Lower leg skin (tissue), 3 donors: Measurements from ENCODE around the gene TMEM130.

ENCODE experiments used
- CTCF ChIP-seq, 3 donors: fragments of 450-650 bp; IDR thresholded peaks; one replicate each; pipeline ENCODE4 v1.5.1; 2016; ENCODE audit warnings: antibody characterized with exemption in 3 of 3, mild to moderate bottlenecking in 3 of 3, moderate library complexity in 2 of 3
- POLR2A ChIP-seq, 2 donors: fragments of 450-650 bp; IDR thresholded peaks; one replicate each; pipeline ENCODE4 v1.6.1; 2016 to 2017; ENCODE audit warnings: antibody characterized with exemption in 2 of 2, mild to moderate bottlenecking in 1 of 2, moderate library complexity in 1 of 2

- TF ChIP-seq CTCF (IDR thresholded peaks at IDR 0.05) (no peak), POLR2A (IDR thresholded peaks at IDR 0.05) (no peak)
Observed at GRCh38 chr7:98866765-98867164, 3.0 kb downstream of the TMEM130 start.
